Astrocyte (in vitro differentiated cells and primary cell): ENCODE measurements around the gene SLC16A2.

ENCODE experiments used
- CTCF ChIP-seq: IDR thresholded peaks from 2 replicates; pipeline ENCODE4 v1.5.1; 2011; ENCODE audit warnings: low read depth, mild to moderate bottlenecking, inconsistent platforms, low read length, moderate library complexity; ENCODE audit not compliant: insufficient read depth
- EZH2 ChIP-seq: IDR thresholded peaks from 2 replicates; pipeline ENCODE4 v1.6.1; 2012; ENCODE audit warnings: mild to moderate bottlenecking, low read length, inconsistent platforms; ENCODE audit not compliant: insufficient read depth

DNA sequence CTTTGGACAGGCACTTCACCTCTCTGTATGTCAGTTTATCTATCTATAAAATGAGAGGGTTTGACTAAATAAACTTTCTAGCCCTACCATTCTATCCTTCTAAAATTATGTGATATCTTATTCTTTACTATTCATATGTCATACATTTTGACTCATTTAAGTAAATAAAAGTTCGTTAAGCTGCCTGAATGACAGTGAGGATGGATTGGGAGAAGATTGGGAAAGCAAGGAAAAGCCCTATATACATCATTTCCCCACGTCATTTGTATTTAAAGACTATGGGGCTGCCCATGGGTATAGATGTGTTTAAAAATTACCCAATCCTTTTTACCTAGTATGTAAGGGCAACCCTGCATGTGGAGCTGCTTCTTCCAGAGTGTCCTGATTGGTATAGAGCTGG, 5.3 kb downstream of the SLC16A2 start:
- TF ChIP-seq CTCF: no peak
- TF ChIP-seq EZH2: no peak
